ENCODE data around the gene RBM20. TPM values are rescaled to one million over a fixed set of nuclear protein-coding genes. Genes with fewer than 3 reads are reported as not detected.

The RBM20 gene
- total RNA-seq, 1 donor from 2014 or later, result 2.0 TPM

DNA sequence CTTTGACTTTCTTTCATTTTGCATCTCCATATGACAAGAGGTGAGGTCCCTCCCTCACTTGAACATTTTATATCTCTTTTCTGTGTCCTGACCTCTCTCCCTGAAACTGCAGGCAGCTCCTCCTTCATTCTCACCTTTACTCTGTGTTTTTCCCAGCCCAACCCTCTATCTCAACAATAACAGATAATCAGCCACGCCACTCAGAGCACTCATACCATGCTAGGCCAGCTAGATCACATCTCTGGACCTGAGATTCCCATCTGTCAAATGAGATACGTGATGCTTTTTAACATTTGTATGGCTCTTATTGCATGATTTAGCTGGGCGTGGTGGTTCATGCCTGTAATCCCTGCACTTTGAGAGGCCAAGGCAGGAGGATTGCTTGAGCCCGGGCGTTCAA lies 164.5 kb downstream of the RBM20 start:
- no peak for DNase-seq (ENCODE audit: low read depth in 2 of 2)

DNA sequence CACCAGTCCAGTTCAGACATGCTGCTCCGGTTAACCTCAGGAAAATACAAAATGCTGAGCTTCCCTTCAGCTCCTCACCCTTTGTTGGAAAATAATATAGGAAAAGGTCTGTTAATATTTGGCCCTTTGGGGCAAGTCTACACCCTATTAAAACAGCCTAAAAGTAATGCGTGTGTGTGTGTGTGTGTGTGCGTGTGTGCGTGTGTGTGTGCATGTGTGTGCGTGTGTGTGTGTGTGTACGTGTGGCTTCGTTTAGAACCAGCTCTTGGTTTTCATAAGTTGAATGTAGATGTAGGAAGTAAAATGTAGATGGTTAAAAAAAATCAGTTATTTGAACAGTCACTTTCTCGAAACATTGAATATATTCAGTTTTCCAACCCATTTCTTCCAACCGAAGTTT lies 166.5 kb downstream of the RBM20 start:
- DNase-seq (ENCODE audit: low read depth in 2 of 2), result no peak

GRCh38 chr10:110811791-110812581 lies 167.8 kb downstream of the RBM20 start:
- DNase-seq (ENCODE audit: low read depth in 2 of 2), result no peak

GRCh38 chr10:110812583-110812982 lies 168.4 kb downstream of the RBM20 start:
- no peak for DNase-seq (ENCODE audit: low read depth in 2 of 2)

DNA sequence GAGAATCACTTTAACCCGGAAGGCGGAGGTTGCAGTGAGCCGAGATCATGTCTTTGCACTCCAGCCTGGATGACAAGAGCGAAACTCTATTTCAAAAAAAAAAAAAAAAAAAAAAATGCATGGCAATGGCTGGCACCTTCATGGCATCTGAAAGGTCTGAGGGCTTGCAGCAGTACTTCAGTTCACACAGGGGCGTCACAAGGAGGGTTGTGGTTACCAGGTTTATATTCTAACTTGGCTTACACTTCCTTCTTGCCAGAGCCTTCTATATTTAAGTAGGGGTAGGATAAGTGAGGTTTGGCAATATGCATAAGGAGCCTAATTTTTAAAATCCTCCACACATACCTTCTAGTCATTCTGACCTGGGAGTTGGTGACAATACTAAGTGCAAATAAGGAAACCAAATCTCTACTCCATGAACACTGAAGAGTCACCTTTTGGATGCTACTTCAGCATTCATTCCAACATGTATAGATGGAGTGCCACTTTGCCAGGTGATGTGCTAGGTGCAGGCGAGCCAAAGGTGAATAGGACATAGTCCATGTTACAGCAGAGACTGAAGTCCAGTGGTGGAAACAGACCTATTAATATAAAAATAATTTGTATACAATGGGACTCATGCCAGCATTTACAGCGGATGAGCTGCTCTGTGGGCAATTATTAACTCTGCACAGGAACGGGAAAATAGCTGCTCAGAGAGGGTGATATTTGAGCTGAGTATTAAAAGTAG lies 169.8 kb downstream of the RBM20 start:
- DNase-seq (ENCODE audit: low read depth in 2 of 2), result no peak

DNA sequence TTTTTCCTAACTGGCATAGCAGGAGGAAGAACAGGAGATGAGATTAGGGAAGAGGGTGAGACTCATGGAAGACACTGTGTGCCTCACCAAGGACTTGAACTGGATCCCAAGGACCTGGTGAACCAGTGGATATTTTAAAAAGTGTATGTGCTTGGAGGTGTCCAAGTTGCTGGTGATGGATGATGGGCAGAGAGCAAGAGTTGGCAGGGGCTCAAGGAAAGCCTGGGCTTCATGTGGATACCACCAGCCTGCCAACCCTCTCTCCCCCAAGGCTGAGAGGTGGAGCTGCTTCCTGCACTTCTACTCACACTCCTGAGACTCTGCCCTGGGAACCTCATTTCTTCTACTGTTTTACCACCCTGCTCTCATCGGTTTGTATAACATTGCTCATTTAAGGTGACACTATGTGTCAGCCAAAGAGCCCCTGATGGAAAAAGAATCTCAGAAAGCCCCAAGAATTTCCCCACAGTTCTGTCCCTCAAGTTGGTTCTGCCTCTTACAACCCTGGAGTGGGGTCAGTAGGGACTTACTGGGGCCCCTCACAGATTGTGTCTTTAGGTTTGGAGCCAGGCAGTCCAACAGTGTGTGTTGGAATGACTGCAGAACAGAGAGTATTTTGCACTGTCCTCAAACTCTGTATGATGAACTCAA lies 171.3 kb downstream of the RBM20 start:
- no peak for DNase-seq (ENCODE audit: low read depth in 2 of 2)

DNA sequence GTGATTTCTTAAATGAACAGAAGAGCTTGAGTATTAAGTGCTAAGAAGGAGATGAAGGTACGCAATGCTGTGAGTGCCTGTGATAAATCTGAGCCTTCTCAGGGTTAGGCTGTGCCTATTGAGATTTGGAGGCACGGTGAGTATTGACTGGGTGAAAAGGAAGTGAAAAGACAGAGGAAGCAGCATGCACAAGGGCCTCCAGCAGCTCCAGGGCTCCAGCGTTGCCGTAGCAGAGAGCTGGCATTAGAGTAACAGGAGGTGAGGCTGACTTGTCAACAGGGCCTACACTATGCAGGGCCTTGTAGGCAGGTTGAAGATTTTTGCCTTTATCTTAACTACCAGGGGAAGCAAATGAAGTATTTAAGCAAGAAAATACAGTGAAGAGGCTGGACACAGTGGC lies 173.5 kb downstream of the RBM20 start:
- no peak for DNase-seq (ENCODE audit: low read depth in 2 of 2)

- no peak for DNase-seq (ENCODE audit: low read depth in 2 of 2)
Measured at GRCh38 chr10:110818311-110819256, 174.4 kb downstream of the RBM20 start.

DNA sequence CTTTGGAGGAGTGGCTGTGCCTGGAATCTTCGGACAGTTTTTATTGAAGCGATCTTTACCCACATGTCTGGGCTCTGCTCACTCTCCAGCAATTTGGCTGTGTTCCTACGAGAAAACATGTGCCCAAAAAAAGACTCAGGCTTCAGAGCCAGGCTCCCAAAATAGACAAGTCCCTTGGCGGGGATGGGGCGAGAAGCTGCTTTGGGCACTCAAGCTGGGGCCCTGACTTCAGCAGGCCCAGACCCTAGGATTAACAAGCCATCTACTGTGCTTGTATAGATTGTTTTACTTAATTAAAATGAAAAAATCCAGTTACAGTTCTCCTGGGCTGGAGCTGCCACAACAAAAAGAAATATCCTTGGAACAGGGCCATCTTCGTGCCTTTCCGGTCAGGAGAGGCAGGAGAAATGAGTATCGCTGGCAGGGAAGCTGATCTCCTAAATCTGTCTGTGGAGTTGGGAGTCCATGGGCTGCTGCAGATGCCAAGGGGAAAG lies 176.2 kb downstream of the RBM20 start:
- peak; percentile 21 to 65 for DNase-seq (ENCODE audit: low read depth in 2 of 2)

GRCh38 chr10:110821508-110821907 lies 177.4 kb downstream of the RBM20 start:
- no peak for DNase-seq (ENCODE audit: low read depth in 2 of 2)

DNA sequence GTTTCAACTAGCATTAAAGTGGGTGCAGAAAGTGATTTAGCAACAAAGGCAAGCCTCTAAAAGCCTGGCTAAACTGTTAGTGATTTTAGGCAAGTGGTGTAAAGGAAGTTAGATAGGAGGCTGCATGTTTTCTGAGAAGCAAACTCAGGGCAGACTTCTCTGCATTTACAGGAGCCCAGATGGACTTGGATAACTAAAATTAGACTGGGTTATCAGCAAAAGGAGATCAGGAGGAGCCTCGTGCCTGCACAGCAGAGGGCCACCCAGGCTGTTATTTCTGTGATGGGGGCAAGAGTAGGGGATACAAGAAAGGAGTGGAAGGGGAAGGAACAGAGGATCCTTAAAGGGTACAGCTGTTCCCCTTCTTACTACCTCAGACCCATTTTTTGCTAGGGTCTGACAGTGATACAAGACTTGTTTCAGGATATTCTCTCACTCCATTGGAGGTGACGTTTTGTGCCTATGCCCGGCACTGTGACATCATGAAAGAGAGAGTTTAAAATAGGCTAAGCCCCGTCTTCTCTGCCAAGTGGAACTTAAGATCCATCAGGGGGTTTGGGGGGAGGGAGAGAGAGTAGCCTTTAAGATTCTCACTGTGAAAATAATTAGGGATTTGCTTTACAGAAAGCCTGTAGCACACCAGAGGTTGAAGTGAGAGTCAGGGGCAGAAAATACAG lies 178.0 kb downstream of the RBM20 start:
- DNase-seq (ENCODE audit: low read depth in 2 of 2), result no peak

DNA sequence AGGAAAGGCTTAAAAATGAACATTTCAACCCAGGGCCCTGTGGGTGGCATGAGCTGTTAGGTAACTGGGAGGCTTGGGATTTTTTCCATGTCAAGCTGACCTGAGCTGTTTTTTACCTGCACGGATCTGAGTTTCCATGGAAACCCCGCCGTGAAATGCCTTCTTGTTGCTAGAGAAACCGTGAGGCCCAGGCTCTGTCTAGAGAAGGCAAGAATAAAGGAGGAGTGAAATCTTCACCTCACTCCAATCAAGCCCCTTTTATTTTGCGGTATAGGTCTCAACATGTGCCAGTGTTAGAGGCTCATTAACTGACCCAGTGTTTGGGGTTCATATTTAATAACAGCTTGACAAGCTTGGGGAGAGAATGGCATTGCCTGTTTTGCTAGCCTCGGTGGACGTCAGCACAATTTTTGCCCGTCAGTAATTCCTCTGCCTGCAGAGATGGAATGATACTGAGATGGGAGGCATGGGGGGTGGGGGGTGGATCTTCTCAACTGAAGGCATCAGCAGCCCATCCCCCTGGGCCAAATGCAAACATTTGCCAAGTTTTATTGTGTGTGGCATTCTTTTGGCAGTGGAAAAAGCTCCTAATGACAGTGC lies 178.7 kb downstream of the RBM20 start:
- no peak for DNase-seq (ENCODE audit: low read depth in 2 of 2)

DNA sequence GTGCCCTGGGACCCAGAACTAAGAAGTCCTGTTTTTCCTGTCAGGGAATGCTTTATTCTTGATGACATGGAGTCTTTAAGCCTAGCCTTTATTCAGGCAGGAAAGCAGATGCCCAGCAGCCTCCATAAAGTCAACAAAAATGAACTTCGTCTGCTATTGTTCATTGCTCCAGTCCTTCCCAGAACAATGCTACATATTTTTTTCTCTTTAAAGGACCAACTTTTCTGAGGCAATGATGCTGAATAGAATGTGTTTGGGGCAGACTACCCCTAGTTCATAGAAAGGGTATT lies 180.0 kb downstream of the RBM20 start:
- no peak for DNase-seq (ENCODE audit: low read depth in 2 of 2)

GRCh38 chr10:110824660-110825059 lies 180.5 kb downstream of the RBM20 start:
- no peak for DNase-seq (ENCODE audit: low read depth in 2 of 2)

DNA sequence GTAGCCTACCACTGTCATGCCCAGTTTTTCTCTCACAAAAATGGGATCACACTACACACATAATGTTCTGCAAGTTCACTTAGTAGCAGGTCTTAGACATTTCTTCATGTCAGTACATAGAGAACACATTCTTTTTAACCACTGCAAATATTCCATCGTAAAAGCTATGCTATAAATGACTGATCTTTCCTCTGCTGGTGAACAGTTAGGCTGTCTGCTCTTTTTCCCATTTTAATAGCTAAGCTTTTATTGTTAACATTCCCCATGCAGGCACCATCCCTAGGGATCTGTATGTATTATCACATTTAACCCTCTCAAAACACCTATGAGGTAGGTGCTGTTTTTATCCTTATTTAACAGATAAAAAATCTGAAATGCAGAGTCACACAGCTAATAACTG lies 181.4 kb downstream of the RBM20 start:
- DNase-seq (ENCODE audit: low read depth in 2 of 2), result no peak

GRCh38 chr10:110827410-110827809 lies 183.3 kb downstream of the RBM20 start:
- no peak for DNase-seq (ENCODE audit: low read depth in 2 of 2)

GRCh38 chr10:110827875-110828274 lies 183.7 kb downstream of the RBM20 start:
- no peak for DNase-seq (ENCODE audit: low read depth in 2 of 2)

- DNase-seq (ENCODE audit: low read depth in 2 of 2), result no peak
Measured at GRCh38 chr10:110828525-110828924, 184.4 kb downstream of the RBM20 start.

DNA sequence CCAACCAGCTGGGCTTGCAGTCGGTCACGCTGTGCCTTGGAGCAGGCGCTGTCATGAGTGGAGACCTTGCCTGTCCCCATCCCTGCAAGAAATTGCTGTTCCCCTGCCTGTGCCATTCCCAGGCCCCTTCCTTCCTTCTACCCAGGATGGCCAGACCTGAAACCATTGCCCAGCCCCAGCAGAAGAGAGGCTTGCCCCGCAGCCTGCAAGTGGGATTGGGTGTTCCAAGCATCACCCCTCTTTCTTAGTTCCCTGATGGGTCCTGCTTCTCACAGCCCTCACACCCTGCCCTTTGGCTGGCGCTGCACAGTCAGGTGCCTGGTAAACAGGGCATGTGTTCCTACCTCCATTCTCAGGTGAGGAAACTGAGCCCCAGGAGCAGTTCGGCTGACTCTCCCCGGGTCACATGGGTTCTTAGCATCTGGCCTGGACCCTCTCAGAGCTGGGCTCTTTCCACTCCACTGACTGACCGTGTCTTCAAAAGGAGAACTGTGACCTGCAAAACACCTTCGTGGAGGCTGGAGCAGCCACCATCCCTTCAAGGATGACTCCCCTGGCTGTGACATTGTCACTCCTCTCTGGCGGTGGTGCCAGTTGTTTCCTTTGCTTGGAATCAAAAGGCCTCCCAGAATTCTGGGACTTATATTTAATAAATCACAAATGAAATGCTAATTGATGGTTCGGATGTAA lies 185.7 kb downstream of the RBM20 start:
- no peak for DNase-seq (ENCODE audit: low read depth in 2 of 2)

Measured in lung microvascular endothelial cell (primary cell).